H4 (cell line): ENCODE data around the gene CDR2L. TPM values are rescaled to one million over a fixed set of nuclear protein-coding genes. Genes with fewer than 3 reads are reported as not detected.
"Not testable (repeated sequence)": the region's sequence is repeated elsewhere in the genome, so short reads cannot be mapped to it uniquely, and the experiment has no call there.

Source experiments
- DNase-seq: peaks from one replicate; pipeline ENCODE4 v3.0.0-alpha.2; 2015; ENCODE audit warnings: low spot score
- total RNA-seq: library from RNA; depleted of rRNA; stranded (reverse); fragments of >200 nt; shearing (Covaris generic); gene quantifications from 2 replicates; pipeline ENCODE4 v1.2.3, GENCODE V29; 2014; rRNA removed

The CDR2L gene
- total RNA-seq, 1 experiment from 2014 or later: 3.3 TPM

DNA sequence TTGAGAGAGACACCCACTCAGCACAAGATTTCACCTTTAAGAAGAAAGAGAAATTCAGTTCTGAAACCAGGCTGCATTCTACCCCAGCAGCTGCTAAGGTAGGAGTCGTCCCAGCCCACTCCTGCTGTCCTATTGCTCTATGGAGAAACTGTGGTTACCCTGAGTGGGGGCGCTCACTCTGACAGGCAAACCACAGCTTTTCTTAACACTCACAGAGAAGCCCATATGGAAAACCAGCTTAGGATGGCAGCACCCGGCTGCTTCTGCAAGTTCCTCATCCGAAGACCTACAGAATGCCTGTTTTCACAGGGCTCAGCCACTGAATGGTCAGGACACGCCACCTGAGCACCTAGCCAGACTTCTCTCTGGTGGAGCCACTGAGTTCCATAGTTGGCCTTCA is 51.8 kb downstream of the CDR2L start:
- no peak for DNase-seq

DNA sequence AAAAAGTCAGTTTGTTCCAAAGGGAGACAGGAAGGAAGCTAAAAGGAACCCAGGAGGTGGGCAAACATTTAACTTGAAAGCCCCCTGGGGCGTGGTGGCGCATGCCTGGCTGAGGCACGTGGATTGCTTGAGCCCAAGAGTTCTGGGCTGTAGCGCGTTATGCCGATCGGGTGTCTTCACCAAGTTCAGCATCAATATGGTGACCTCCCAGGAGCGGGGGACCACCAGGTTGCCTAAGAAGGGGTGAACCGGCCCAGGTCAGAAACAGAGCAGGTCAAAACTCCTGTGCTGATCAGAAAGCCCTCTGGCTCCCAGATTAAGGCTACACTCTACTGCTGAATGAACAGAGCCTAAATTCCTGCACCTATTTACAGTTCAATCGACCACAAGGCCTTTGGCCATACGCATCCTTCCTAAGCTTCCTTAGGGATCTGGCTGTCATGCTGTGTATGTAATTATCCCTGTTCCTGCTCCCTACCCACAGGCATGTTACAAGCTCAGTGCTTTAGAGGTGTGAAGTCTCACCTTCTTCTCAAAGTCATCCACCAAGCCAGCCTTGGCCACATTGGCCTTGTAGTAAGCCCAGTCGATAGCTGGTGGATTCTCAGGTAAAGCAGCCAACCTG is 54.3 kb downstream of the CDR2L start:
- DNase-seq: no peak

DNA sequence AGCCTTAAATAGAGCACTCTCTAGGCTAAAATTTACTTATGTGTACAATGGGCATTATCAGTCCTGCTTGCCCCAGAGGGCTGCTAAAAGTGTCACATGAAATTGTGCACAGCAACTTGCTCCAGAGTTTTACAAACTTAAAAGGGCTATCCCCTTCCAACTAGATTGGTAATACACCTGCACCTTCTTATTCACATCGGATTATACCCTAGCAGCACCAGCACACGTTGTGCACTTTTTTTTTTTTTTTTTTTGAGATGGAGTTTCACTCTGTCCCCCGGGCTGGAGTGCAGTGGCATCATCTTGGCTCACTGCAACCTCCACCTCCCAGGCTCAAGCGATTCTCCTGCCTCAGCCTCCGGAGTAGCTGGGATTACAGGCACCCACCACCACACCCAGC is 56.4 kb downstream of the CDR2L start:
- DNase-seq: not testable (repeated sequence)

DNA sequence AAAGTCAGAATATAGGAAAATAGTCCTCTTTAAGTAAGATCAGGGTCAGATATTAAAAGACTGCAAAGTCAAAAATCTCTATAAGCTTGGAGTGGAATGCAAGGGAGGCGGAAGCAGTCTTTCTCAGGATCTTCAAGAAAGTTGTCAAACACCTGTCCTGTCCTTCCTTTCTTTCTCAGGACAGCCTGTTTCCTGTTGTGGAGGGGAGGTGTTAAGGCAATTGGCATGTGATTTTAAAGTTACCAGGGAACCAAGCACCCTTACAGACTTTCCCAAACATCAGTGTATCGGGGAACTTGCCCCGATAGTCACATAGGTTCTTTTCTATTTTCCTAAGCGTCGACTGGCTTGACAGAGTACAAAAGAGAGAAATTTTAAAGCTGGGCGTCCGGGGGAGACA is 57.3 kb downstream of the CDR2L start:
- no peak for DNase-seq

DNA sequence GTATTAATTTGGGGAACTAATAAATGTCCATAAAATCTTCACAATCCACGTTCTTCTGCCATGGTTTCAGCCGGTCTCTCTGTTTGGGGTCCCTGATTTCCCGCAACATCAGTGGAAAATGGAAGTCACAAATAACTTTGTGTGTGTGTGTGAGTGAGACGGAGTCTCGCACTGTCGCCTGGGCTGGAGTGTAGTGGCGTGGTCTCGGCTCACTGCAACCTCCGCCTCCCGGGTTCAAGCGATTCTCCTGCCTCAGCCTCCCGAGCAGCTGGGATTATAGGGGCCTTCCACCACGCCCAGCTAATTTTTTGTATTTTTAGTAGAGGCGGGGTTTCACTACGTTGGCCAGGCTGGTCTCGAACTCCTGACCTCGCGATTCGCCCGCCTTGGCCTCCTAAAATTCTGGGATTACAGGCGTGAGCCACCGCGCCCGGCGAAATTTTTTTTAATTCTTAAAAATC is 58.5 kb downstream of the CDR2L start:
- not testable (repeated sequence) for DNase-seq

DNA sequence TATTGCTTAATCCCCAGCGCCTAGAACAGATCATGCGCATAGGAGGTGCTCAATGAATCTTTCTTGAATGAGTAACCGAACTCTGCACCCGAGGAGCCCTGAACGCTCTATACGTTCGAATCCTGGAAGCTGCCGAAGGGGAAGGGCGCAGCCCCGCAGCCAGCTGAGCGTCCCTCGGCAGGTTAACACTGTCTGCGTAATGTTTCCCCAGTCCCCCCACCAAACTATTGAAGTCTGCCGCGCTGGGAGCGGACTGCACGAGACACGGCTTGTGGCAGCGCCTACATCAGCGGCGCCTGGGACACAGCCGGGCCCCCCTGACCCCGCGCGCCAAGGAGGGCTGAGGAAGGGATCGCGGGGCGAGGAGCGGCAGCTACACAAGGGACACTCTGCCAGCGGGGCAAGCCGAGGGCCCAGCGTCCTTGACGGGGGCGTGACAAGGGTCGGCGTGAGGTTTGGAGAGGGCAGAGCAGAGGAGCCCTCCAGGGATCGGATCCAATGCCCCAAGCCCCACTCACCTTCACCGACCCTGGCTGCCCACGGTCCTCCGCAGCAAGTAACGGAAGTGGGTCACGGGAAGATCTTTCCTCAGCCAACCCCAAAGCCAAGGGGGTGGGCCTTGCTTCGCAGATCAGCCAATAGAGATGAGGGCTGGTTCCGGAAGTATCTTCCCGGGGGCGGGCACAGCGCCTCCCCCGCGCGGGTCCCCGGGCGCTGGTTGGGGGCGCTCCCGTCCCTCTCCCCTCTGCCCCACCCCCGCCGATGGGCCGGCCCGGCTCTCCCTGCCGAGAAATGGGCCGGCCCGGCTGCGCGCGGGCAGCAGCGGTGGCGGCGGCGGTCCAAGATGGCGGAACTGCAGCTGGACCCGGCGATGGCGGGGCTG is 59.2 kb downstream of the CDR2L start, which contains the start of the genes ATP5PD and KCTD2:
ATP5PD (minus strand) TSS at position 563 of the 883 bp plus-strand sequence. CDS start 4,319 bp downstream, outside the sequence.
KCTD2 (plus strand) TSS at position 819 of the 883 bp plus-strand sequence; CDS start at position 845, 26 bp downstream.
- DNase-seq: peak; percentile 97

DNA sequence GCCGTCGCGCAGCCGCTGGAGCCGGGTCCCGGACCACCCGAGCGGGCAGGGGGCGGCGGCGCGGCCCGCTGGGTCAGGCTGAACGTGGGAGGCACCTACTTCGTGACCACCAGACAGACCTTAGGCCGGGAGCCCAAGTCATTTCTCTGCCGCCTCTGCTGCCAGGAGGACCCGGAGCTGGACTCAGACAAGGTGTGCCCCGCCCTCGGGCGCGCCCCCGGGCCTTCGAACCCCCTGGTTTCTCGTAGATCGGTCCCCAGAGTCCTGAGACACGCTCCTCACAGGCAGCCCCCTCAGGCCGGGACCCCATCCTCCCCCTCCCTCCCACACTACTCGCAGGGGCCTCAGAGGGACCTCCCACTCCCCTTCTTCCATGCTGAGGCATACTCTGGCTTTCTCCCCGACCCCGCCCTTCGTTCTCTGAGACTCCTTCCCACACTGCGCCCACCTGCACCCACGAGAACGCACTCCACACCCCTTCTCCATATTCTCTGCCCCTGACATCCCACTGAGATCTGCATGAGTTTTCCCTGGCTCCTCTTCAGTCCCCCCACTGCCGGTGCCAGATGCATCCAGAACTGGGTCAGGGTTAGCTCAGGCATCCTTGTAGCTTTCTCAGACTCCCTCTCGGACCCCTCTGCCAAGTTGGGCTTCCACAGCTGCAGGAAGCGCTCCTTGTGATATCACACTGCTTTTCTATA is 60.1 kb downstream of the CDR2L start:
- DNase-seq: no peak

DNA sequence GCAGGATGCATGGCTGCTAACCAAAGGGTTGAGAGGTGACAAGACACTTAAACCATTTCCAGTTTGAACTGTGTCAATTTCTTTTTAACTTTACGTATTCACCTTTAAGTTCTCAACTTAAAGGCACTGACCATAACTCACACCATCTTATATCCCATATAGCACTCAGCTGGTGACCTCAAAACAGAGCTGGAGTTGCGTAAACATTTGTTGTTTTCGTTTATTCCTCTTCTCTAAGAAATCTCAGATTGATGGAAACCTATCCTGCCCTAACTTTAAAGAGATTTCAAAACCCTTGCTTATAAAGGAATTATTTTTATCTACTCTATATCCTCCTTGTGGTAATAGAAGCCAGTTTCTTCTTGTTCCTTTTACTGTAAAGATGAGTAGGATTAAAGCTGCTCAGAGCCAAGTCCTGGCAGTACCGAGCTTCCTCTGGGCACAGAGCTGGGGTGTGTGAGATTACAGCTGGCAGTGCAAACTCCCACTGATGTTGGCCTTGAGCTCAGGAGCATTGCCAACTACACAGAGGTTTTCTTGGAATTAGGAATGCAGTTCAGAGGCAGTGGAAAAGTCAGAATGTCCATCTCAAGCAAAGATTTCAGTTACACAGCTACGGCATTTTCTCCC is 60.9 kb downstream of the CDR2L start:
- no peak for DNase-seq

DNA sequence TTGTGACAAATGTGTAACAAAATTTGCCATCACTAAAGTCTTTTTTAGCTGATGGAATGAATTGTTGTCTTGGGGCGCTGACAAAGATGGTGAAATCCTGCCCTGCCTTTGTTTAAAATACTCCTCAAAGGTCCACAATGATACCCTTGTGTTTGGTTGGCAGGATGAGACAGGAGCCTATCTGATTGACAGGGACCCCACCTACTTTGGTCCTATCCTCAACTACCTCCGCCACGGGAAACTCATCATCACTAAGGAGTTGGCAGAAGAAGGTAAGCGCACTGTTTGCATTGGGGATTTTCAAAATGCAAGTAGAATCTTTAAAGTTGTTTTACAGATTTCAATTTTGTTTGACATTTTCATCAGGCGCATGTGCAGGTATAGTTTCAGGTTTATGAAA is 61.6 kb downstream of the CDR2L start:
- DNase-seq: no peak

DNA sequence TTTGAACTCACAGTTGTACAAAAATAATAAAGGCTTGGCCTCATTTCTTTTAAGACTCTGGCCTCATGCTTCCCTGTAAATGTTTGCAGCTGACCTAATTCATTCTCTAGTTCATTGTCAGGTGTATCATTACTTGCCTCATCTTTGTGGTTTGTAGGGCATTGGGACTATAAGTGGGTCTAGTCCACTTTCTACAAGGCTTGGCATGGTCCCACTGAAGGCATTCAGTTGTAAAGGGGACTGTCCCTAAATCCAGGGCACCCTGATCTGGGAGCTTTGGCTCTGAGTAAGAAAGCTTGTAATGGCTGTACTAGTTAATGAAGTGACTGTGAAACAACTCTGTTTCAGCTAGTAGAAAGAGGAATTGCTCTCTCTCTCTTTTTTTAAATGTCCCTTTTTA is 62.3 kb downstream of the CDR2L start:
- DNase-seq: no peak

DNA sequence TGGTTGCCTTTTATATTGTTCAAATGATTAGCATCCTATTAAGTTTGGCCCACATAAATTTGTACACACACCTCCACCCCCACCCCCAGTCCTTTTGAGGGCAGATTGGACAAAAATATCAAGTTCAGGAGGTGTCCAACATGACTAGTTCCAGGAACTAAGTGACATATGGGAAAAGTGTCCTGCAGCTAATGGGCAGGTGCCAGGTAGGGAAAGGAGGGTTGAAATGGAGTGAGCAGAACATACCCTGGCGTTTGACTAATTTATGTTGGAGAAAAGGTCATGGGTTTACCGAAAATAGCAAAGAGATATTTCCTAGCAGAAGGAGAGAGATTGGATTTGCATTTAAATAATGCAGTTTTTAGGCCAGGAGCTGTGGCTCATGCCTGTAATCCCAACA is 64.5 kb downstream of the CDR2L start:
- DNase-seq: no peak

Other genes starting within 250 kb of the CDR2L start
- gene NHERF1, start 239.0 kb upstream of the CDR2L start, total RNA-seq: 28.2 and 34.0 TPM in 2 replicates
- gene NAT9, start 211.3 kb upstream of the CDR2L start, total RNA-seq: 25.3 and 35.8 TPM in 2 replicates
- 0.12 TPM in 1 of 2 replicates, not detected in the other for gene GRIN2C, start 127.7 kb upstream of the CDR2L start, total RNA-seq
- gene FDXR, start 114.6 kb upstream of the CDR2L start, total RNA-seq: 22.1 and 30.0 TPM in 2 replicates
- gene FADS6, start 94.0 kb upstream of the CDR2L start, total RNA-seq: not detected in 2 replicates
- gene USH1G, start 64.4 kb upstream of the CDR2L start, total RNA-seq: 0.54 TPM in 1 of 2 replicates, not detected in the other
- gene OTOP2, start 63.4 kb upstream of the CDR2L start, total RNA-seq: not detected in 2 replicates
- not detected in 2 replicates for gene OTOP3, start 51.7 kb upstream of the CDR2L start, total RNA-seq
- gene HID1, start 14.9 kb upstream of the CDR2L start, total RNA-seq: 0.15 TPM in 1 of 2 replicates, not detected in the other
- 89.4 and 107 TPM in 2 replicates for gene MRPL58, start 25.0 kb downstream of the CDR2L start, total RNA-seq
- gene ATP5PD, start 59.3 kb downstream of the CDR2L start, total RNA-seq: 595 and 655 TPM in 2 replicates
- 14.3 and 16.5 TPM in 2 replicates for gene KCTD2, start 59.6 kb downstream of the CDR2L start, total RNA-seq
- gene SLC16A5, start 100.3 kb downstream of the CDR2L start, total RNA-seq: not detected in 2 replicates
- 4.0 and 5.2 TPM in 2 replicates for gene ARMC7, start 122.3 kb downstream of the CDR2L start, total RNA-seq
- gene NT5C, start 144.1 kb downstream of the CDR2L start, total RNA-seq: 122 and 134 TPM in 2 replicates
- gene JPT1, start 166.9 kb downstream of the CDR2L start, total RNA-seq: 324 and 466 TPM in 2 replicates
- gene SUMO2, start 195.3 kb downstream of the CDR2L start, total RNA-seq: 160 and 193 TPM in 2 replicates
- 59.3 and 71.5 TPM in 2 replicates for gene NUP85, start 218.0 kb downstream of the CDR2L start, total RNA-seq